Stomach (tissue), 4 donors: ENCODE results near the gene TEAD1.

ENCODE experiments used
- CTCF ChIP-seq, 7 experiments: fragments of 450-650 bp in 4 of 7; fragments of 200-600 bp in 3 of 7; sonication (generic) in 3 of 7; IDR thresholded peaks; one replicate each; pipeline ENCODE4 v1.5.1; 2016 to 2019; ENCODE audit warnings: antibody characterized with exemption in 7 of 7, control low read depth in 2 of 7, mild to moderate bottlenecking in 1 of 7
- EP300 ChIP-seq: sonication (generic); formaldehyde crosslinking; IDR thresholded peaks from one replicate; pipeline ENCODE4 v1.6.1; 2017; ENCODE audit warnings: antibody characterized with exemption
- POLR2A ChIP-seq, 4 donors: fragments of 450-650 bp; IDR thresholded peaks; one replicate each; pipeline ENCODE4 v1.6.1; 2016; ENCODE audit warnings: antibody characterized with exemption in 4 of 4, control low read depth in 2 of 4, mild to moderate bottlenecking in 1 of 4, moderate library complexity in 1 of 4
- POLR2AphosphoS5 ChIP-seq, 3 donors: sonication (generic); formaldehyde crosslinking; IDR thresholded peaks; one replicate each; pipeline ENCODE4 v1.6.1; 2016; ENCODE audit warnings: antibody characterized with exemption in 3 of 3

DNA sequence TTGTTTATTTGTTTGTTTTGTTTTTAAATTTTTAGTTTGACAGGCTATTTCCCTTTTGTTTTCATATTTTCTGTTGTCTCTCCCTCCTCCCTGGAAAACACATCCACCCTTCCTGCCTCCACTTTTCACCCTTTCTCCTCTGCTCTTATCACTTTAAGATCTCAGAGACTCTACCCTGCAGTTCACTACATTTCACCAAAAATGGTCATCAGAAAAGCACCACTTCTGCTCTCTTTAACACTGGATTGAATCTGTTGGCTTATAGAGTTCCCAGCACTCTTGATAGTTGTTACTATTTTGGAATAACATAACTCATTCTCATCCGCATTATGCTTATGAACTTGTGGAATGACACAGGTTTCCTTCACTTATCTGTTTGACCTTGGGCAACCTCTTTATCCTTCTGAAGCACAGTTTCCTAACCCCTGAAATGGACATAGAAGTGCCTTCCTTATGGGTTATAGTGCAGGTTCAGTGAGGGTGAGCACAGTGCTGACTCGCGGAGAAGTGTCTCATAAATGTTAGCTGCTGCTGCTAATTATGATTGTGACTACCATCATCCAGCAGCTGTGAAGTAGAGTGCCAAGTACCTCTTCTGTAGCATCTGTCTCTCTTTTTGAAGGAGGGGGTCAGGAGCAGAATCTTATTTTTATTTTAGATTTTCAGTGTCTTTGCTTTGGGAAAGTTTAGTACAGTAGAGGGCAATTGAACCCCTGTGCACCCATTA, 15.0 kb downstream of the TEAD1 start:
- TF ChIP-seq CTCF (IDR thresholded peaks at IDR 0.05) = no peak
- no peak for TF ChIP-seq EP300
- no peak for TF ChIP-seq POLR2AphosphoS5 (IDR thresholded peaks at IDR 0.05)
- TF ChIP-seq POLR2A (IDR thresholded peaks at IDR 0.05) = no peak
